IPS DF 6.9 (cell line): ENCODE results near the gene TICRR.

ENCODE experiments used
- DNase-seq: peaks from one replicate; pipeline ENCODE4 v3.0.0-alpha.2; 2013; ENCODE audit warnings: low read depth, low spot score
- H3K27ac ChIP-seq: one replicate; pipeline ENCODE4 v1.5.1; 2013; ENCODE audit warnings: low read length, control low read depth
- H3K27me3 ChIP-seq: 2 replicates; pipeline ENCODE4 v1.6.1; 2013; ENCODE audit warnings: mild to moderate bottlenecking, low read length; ENCODE audit not compliant: control insufficient read depth, insufficient read depth
- H3K36me3 ChIP-seq: 2 replicates; pipeline ENCODE4 v1.6.1; 2013; ENCODE audit warnings: low read length; ENCODE audit not compliant: control insufficient read depth, insufficient read depth
- H3K4me1 ChIP-seq: 2 replicates; pipeline ENCODE4 v1.6.1; 2013; ENCODE audit warnings: low read length; ENCODE audit not compliant: control insufficient read depth, insufficient read depth
- H3K4me3 ChIP-seq: 2 replicates; pipeline ENCODE4 v1.5.1; 2013; ENCODE audit warnings: mild to moderate bottlenecking, low read length
- H3K9me3 ChIP-seq: 2 replicates; pipeline ENCODE4 v1.6.1; 2013; ENCODE audit warnings: low read length, inconsistent platforms; ENCODE audit not compliant: control insufficient read depth, insufficient read depth
- WGBS: extraction: QIAGEN DNeasy Blood & Tissue Kit; methylation state at CpG from one replicate; pipeline ENCODE4 v1.1.7; 2013; ENCODE audit warnings: mixed read lengths, missing lambda C conversion rate; ENCODE audit not compliant: insufficient read length, insufficient coverage; 5-methylcytosine and 5-hydroxymethylcytosine counted together

The TICRR gene

GRCh38 chr15:89671687-89672086, 96.4 kb downstream of the TICRR start:
- Histone ChIP-seq H3K27me3 (no peaks in the 10 kb centered on the region), H3K4me1 (no peaks in the 10 kb centered on the region), H3K36me3 (no peaks in the 10 kb centered on the region; the same call in 1 of the 2 replicates), H3K4me3 (no peak overlapping the region), H3K27ac (no peak overlapping the region), H3K9me3 (no peaks in the 10 kb centered on the region)
- no CpG with 5 or more reads among the region's 4 CpGs for WGBS
- DNase-seq, result no peak

GRCh38 chr15:89672221-89673164, 97.2 kb downstream of the TICRR start:
- H3K36me3 ChIP-seq, result no peaks in the 10 kb centered on the region; the same call in 1 of the 2 replicates
- no peak overlapping the region for H3K27ac ChIP-seq
- DNase-seq, result no peak
- no CpG with 5 or more reads among the region's 12 CpGs for WGBS
- no peaks in the 10 kb centered on the region for H3K27me3 ChIP-seq
- H3K4me1 ChIP-seq, result no peaks in the 10 kb centered on the region
- H3K9me3 ChIP-seq, result no peaks in the 10 kb centered on the region
- no peak overlapping the region for H3K4me3 ChIP-seq

- no peaks in the 10 kb centered on the region for H3K27me3 ChIP-seq
- H3K4me3 ChIP-seq, result no peak overlapping the region
- peak; percentile 72 for DNase-seq
- no peaks in the 10 kb centered on the region for H3K36me3 ChIP-seq
- WGBS, result no CpG with 5 or more reads among the region's 12 CpGs
- no peaks in the 10 kb centered on the region for H3K9me3 ChIP-seq
- no peaks in the 10 kb centered on the region for H3K4me1 ChIP-seq
- H3K27ac ChIP-seq, result no peak overlapping the region
Measured at GRCh38 chr15:89673165-89673512, 97.9 kb downstream of the TICRR start.

GRCh38 chr15:89674526-89674925, 99.3 kb downstream of the TICRR start:
- DNase-seq, result no peak
- H3K27me3 ChIP-seq, result no peaks in the 10 kb centered on the region
- H3K4me3 ChIP-seq, result no peak overlapping the region
- H3K9me3 ChIP-seq, result no peaks in the 10 kb centered on the region
- no peaks in the 10 kb centered on the region for H3K36me3 ChIP-seq
- no peak overlapping the region for H3K27ac ChIP-seq
- WGBS, result no CpG with 5 or more reads among the region's 4 CpGs
- H3K4me1 ChIP-seq, result no peaks in the 10 kb centered on the region

- no peak for DNase-seq
- Histone ChIP-seq H3K4me3 (no peak overlapping the region), H3K36me3 (no peaks in the 10 kb centered on the region), H3K27ac (no peak overlapping the region), H3K9me3 (no peaks in the 10 kb centered on the region), H3K27me3 (no peaks in the 10 kb centered on the region), H3K4me1 (no peaks in the 10 kb centered on the region)
- WGBS, result no CpG with 5 or more reads among the region's 6 CpGs
Measured at GRCh38 chr15:89675606-89676005, 100.3 kb downstream of the TICRR start.

GRCh38 chr15:89677381-89677780, 102.1 kb downstream of the TICRR start:
- Histone ChIP-seq H3K4me1 (no peaks in the 10 kb centered on the region), H3K27ac (no peak overlapping the region), H3K27me3 (no peaks in the 10 kb centered on the region), H3K36me3 (no peaks in the 10 kb centered on the region), H3K4me3 (no peak overlapping the region), H3K9me3 (no peaks in the 10 kb centered on the region)
- DNase-seq, result no peak
- no CpG with 5 or more reads among the region's 1 CpG for WGBS
